HepG2 (cell line): ENCODE measurements around the gene KRTCAP3. TPM values are rescaled to one million over a fixed set of nuclear protein-coding genes. Genes with fewer than 3 reads are reported as not detected.

Experiments used
- ARNT ChIP-seq: fragments of 450-650 bp; IDR thresholded peaks from 2 replicates; pipeline ENCODE4 v1.6.1; 2017
- CC2D1A ChIP-seq: sonication (generic); formaldehyde crosslinking; IDR thresholded peaks from 2 replicates; pipeline ENCODE4 v1.8.1; 2023; ENCODE audit warnings: mild to moderate bottlenecking, missing genetic modification reagents
- CENPT ChIP-seq: sonication (generic); formaldehyde crosslinking; IDR thresholded peaks from 2 replicates; pipeline ENCODE4 v1.8.0; 2022; ENCODE audit warnings: low read depth, mild to moderate bottlenecking, moderate library complexity, missing genetic modification reagents
- FOXP4 ChIP-seq: sonication (generic); formaldehyde crosslinking; IDR thresholded peaks from 2 replicates; pipeline ENCODE4 v1.4.0; 2020; ENCODE audit warnings: missing genetic modification reagents
- ISX ChIP-seq: sonication (generic); formaldehyde crosslinking; conservative IDR thresholded peaks from 2 replicates; pipeline ENCODE4 v1.5.0; 2020; ENCODE audit warnings: missing genetic modification reagents
- MTF2 ChIP-seq: sonication (generic); formaldehyde crosslinking; IDR thresholded peaks from 2 replicates; pipeline ENCODE4 v1.5.0; 2020; ENCODE audit warnings: missing genetic modification reagents, borderline replicate concordance
- MXI1 ChIP-seq: IDR thresholded peaks from 3 replicates; pipeline ENCODE4 v1.6.1; 2012; ENCODE audit warnings: low read depth, low read length, inconsistent platforms, borderline replicate concordance
- NAIF1 ChIP-seq: sonication (generic); formaldehyde crosslinking; IDR thresholded peaks from 2 replicates; pipeline ENCODE4 v1.5.0; 2020; ENCODE audit warnings: mild to moderate bottlenecking, missing genetic modification reagents, borderline replicate concordance
- NFAT5 ChIP-seq: sonication (generic); formaldehyde crosslinking; IDR thresholded peaks from 2 replicates; pipeline ENCODE4 v1.4.0; 2020; ENCODE audit warnings: missing genetic modification reagents
- SP5 ChIP-seq: IDR thresholded peaks from 2 replicates; pipeline ENCODE4 v1.6.1; 2016; ENCODE audit warnings: low read depth, borderline replicate concordance
- STAT6 ChIP-seq: sonication (generic); formaldehyde crosslinking; IDR thresholded peaks from 2 replicates; pipeline ENCODE4 v1.4.0; 2020; ENCODE audit warnings: missing genetic modification reagents, mild to moderate bottlenecking, borderline replicate concordance
- ZNF143 ChIP-seq: sonication (generic); formaldehyde crosslinking; IDR thresholded peaks from 2 replicates; pipeline ENCODE4 v1.4.0; 2020; ENCODE audit warnings: missing genetic modification reagents
- ZNF432 ChIP-seq: sonication (generic); formaldehyde crosslinking; IDR thresholded peaks from 2 replicates; pipeline ENCODE4 v1.5.0; 2020; ENCODE audit warnings: missing genetic modification reagents, mild to moderate bottlenecking, borderline replicate concordance
- ZNF567 ChIP-seq: sonication (generic); formaldehyde crosslinking; IDR thresholded peaks from 2 replicates; pipeline ENCODE4 v1.8.1; 2023; ENCODE audit warnings: mild to moderate bottlenecking, missing genetic modification reagents, borderline replicate concordance
- ZNF639 ChIP-seq: conservative IDR thresholded peaks from 2 replicates; pipeline ENCODE4 v1.6.1; 2018; ENCODE audit warnings: missing genetic modification reagents
- ZNF652 ChIP-seq: IDR thresholded peaks from 2 replicates; pipeline ENCODE4 v1.6.1; 2016; ENCODE audit warnings: low read depth, borderline replicate concordance
- ZNF75D ChIP-seq: sonication (generic); formaldehyde crosslinking; IDR thresholded peaks from 2 replicates; pipeline ENCODE4 v1.8.1; 2023; ENCODE audit warnings: missing genetic modification reagents, mild to moderate bottlenecking, borderline replicate concordance
- ZSCAN12 ChIP-seq: sonication (generic); formaldehyde crosslinking; IDR thresholded peaks from 2 replicates; pipeline ENCODE4 v1.9.0; 2021; ENCODE audit warnings: mild to moderate bottlenecking, missing genetic modification reagents
- polyA plus RNA-seq, 8 experiments: library from polyadenylated mRNA; depleted of rRNA in 3 of 8; stranded (reverse) in 7 of 8; unstranded in 1 of 8; fragments of >200 nt; fragmentation: Illumina TruSeq in 4 of 8; extraction: Trizol in 4 of 8; gene quantifications; 2 replicates each; pipeline versions ENCODE4 v1.2.1 to v1.2.3, GENCODE V29; 2011 to 2016; ENCODE audit warnings: low read depth in 4 of 8, missing spikeins in 1 of 8, mixed read lengths in 1 of 8; ENCODE audit not compliant: insufficient read depth in 1 of 8
- total RNA-seq, 5 experiments: library from RNA; depleted of rRNA; stranded (reverse); fragments of >200 nt; fragmentation: Illumina TruSeq; extraction: Trizol; gene quantifications; 2 replicates each; pipeline ENCODE4 v1.2.3, GENCODE V29; 2016; ENCODE audit warnings: low read depth in 1 of 5

Gene KRTCAP3
- total and polyA plus RNA-seq, 2 of the 13 experiments (the other 11 are each of a cell fraction or from before 2014, with no cell fraction given), result 2.1 to 4.5 TPM

- TF ChIP-seq STAT6 (CRISPR knock-in tag), result no peak
- no peak for TF ChIP-seq ARNT
- TF ChIP-seq NFAT5, result 0 out of 2 replicates have a peak, but pooled peaks have one; percentile 61
- no peak for TF ChIP-seq ZNF143 (CRISPR knock-in tag)
- no peak; the same call in 1 of the 2 replicates for TF ChIP-seq FOXP4 (CRISPR knock-in tag)
- TF ChIP-seq ZNF75D (CRISPR knock-in tag), result no peak
- 0 out of 2 replicates have a peak, but pooled peaks have one; percentile 52 for TF ChIP-seq ZSCAN12 (CRISPR knock-in tag)
- peak; percentile 71; the same call in 1 of the 2 replicates for TF ChIP-seq ZNF567
- peak; percentile 86 for TF ChIP-seq SP5 (CRISPR knock-in tag)
- peak; percentile 82 for TF ChIP-seq ZNF639 (CRISPR knock-in tag)
- peak; percentile 69; the same call in 1 of the 3 replicates for TF ChIP-seq MXI1
- no peak for TF ChIP-seq CENPT (CRISPR knock-in tag)
- TF ChIP-seq ZNF432, result no peak
- TF ChIP-seq MTF2 (CRISPR knock-in tag), result no peak
- peak; percentile 90; the same call in 1 of the 2 replicates for TF ChIP-seq NAIF1 (CRISPR knock-in tag)
- TF ChIP-seq CC2D1A (CRISPR knock-in tag), result no peak
- TF ChIP-seq ISX (CRISPR knock-in tag), result 0 out of 2 replicates have a peak, but pooled peaks have one; percentile 21
- TF ChIP-seq ZNF652, result no peak
Observed at GRCh38 chr2:27428213-27428977, 13.8 kb upstream of the KRTCAP3 start, which contains the start of gene NRBP1 (continued).
